ENCODE results near the gene C1QTNF1. TPM values are rescaled to one million over a fixed set of nuclear protein-coding genes. Genes with fewer than 3 reads are reported as not detected.

Gene C1QTNF1
- total and polyA plus RNA-seq, 2 donors (not counting 3 experiments of a cell fraction or from before 2014, with no cell fraction given), result 2.5 to 4.0 TPM

DNA sequence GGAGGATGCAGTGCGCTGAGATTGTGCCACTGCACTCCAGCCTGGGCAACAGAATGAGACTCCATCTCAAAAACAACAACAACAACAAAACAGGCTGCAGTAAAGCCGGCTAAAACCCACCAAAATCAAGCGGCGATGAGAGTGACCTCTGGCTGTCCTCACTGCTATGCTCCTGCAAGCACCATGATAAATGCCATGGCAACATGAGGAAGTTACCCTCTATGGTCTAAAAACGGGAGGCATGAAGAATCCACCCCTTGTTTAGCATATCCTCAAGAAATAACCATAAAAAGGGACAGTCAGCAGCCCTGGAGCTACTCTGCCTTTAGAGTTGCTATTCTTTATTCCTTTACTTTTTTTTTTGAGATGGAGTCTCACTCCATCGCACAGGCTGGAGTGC, 35.8 kb upstream of the C1QTNF1 start:
- no peak overlapping the region for H3K9ac ChIP-seq (replicated peaks; ENCODE audit: extremely low read depth, insufficient read depth, low read length)
- H3K4me3 ChIP-seq (replicated peaks in 1 of 3; ENCODE audit: insufficient read depth in 1 of 3, low read depth in 1 of 3, low read length in 3 of 3), result no peak overlapping the region
- no peaks in the 10 kb centered on the region for H4K20me1 ChIP-seq (replicated peaks; ENCODE audit: control insufficient read depth, extremely low read depth, insufficient read depth, low read length)
- intact Hi-C loops (cut with micrococcal nuclease), result no loop called here
- ChIA-PET CTCF (no interaction called here), POLR2A (no interaction called here)
- FAIRE-seq (peak; percentile 31), DNase-seq (ENCODE audit: low read depth, low spot score) (peak; percentile 29)
- H3K4me1 ChIP-seq (ENCODE audit: control insufficient read depth, extremely low read depth, insufficient read depth, low read length), result peaks cover 32% of the 10 kb centered on the region
- H3K27me3 ChIP-seq (ENCODE audit: control insufficient read depth in 2 of 2, insufficient read depth in 2 of 2, low read length in 2 of 2), result no peaks in the 10 kb centered on the region
- no peak overlapping the region for H2AFZ ChIP-seq (ENCODE audit: low read depth, low read length)
- no peak overlapping the region for H3K4me2 ChIP-seq (ENCODE audit: insufficient read depth, low read length)
- peaks cover 11% of the 10 kb centered on the region for H3K79me2 ChIP-seq (ENCODE audit: control insufficient read depth, insufficient read depth, low read length)
- H3K27ac ChIP-seq (ENCODE audit: insufficient read depth, low read depth, low read length), result no peak overlapping the region
- dilution Hi-C loops (cut with MboI; ENCODE audit: extremely low pct_ligation_motif_present, low sequenced_read_pairs), result no loop called here
- no TSS peak for BruUV-seq (replicated peaks)
- TF ChIP-seq CTCF (IDR thresholded peaks at IDR 0.05; ENCODE audit: extremely low read depth in 1 of 2, insufficient read depth in 1 of 2, low read depth in 1 of 2, low read length in 2 of 2) (no peak), POLR2AphosphoS5 (IDR thresholded peaks at IDR 0.05; ENCODE audit: insufficient read depth, low read depth, low read length) (no peak), GATA2 (IDR thresholded peaks at IDR 0.05; ENCODE audit: insufficient read depth, insufficient read length, low read depth, low read length) (no peak), POLR2A (IDR thresholded peaks at IDR 0.05; ENCODE audit: low read depth, low read length) (no peak), FOS (IDR thresholded peaks at IDR 0.05; ENCODE audit: borderline replicate concordance, insufficient read depth, low read length) (no peak), MYC (IDR thresholded peaks at IDR 0.05; ENCODE audit: low read depth, low read length) (no peak), EZH2 (IDR thresholded peaks at IDR 0.05; ENCODE audit: borderline replicate concordance, low read depth, low read length, severe bottlenecking) (no peak), JUN (IDR thresholded peaks at IDR 0.05; ENCODE audit: borderline replicate concordance, insufficient read depth, insufficient read length, low read depth) (no peak)
- TF ChIP-seq, protein P1, sequence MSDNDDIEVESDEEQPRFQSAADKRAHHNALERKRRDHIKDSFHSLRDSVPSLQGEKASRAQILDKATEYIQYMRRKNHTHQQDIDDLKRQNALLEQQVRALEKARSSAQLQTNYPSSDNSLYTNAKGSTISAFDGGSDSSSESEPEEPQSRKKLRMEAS (IDR thresholded peaks at IDR 0.05; ENCODE audit: insufficient read depth, insufficient read length), result no peak
- no peaks in the 10 kb centered on the region for H3K9me3 ChIP-seq (replicated peaks; ENCODE audit: control insufficient read depth, insufficient read depth, low read length)
- peaks cover 2 to 13% of the 10 kb centered on the region in 2 experiments for H3K36me3 ChIP-seq (ENCODE audit: control insufficient read depth in 2 of 2, extremely low read depth in 1 of 2, insufficient read depth in 2 of 2, low read length in 2 of 2)
- H3K9me1 ChIP-seq (replicated peaks; ENCODE audit: control insufficient read depth, extremely low read depth, insufficient read depth, low read length), result no peaks in the 10 kb centered on the region
